Measurements from ENCODE around the gene HLA-DOA.

HLA-DOA gene

GRCh38 chr6:32979720-32980487, 29.5 kb downstream of the HLA-DOA start:
- DNase-seq: no peak

GRCh38 chr6:32977953-32978324, 31.5 kb downstream of the HLA-DOA start:
- DNase-seq: no peak

- no peak for DNase-seq
These were observed 32.0 kb downstream of the HLA-DOA start for GRCh38 chr6:32977272-32977952.

GRCh38 chr6:32976334-32977069, 32.9 kb downstream of the HLA-DOA start:
- no peak for DNase-seq

- DNase-seq: no peak
These were observed 33.5 kb downstream of the HLA-DOA start for GRCh38 chr6:32975886-32976285.

GRCh38 chr6:32974541-32975308, 34.7 kb downstream of the HLA-DOA start:
- peak in 1 of 58 donors; percentile 12 for DNase-seq

- DNase-seq: no peak
These were observed 35.4 kb downstream of the HLA-DOA start for GRCh38 chr6:32974016-32974333.

- DNase-seq: peak in 4 of 58 donors; percentile 15 to 39 (median 32)
These were observed 36.0 kb downstream of the HLA-DOA start for GRCh38 chr6:32973144-32974015.

GRCh38 chr6:32972353-32973143, 36.8 kb downstream of the HLA-DOA start:
- peak in 18 of 58 donors; percentile 28 to 83 (median 65) for DNase-seq

- peak; percentile 97 to 100 (median 99) for DNase-seq
These were observed 37.6 kb downstream of the HLA-DOA start for GRCh38 chr6:32971581-32972352.

GRCh38 chr6:32971242-32971580, 38.2 kb downstream of the HLA-DOA start:
- DNase-seq: no peak

GRCh38 chr6:32970413-32971241, 38.8 kb downstream of the HLA-DOA start:
- peak in 54 of 58 donors; percentile 25 to 83 (median 72) for DNase-seq

GRCh38 chr6:32969685-32970412, 39.5 kb downstream of the HLA-DOA start:
- peak in 53 of 58 donors; percentile 38 to 85 (median 68) for DNase-seq

GRCh38 chr6:32968867-32969684, 40.3 kb downstream of the HLA-DOA start:
- DNase-seq: peak in 53 of 58 donors; percentile 54 to 95 (median 82)

GRCh38 chr6:32968093-32968866, 41.1 kb downstream of the HLA-DOA start, which contains the start of gene BRD2:
Gene BRD2, plus strand, starts transcription at chr6:32968594. Its CDS starts 4,305 bp downstream, at chr6:32972899.
- peak; percentile 73 to 100 (median 95) for DNase-seq

Measured in anterior cingulate cortex (tissue), 58 donors.